ENCODE data around the gene CRADD.
"Not testable (repeated sequence)": the region's sequence is repeated elsewhere in the genome, so short reads cannot be mapped to it uniquely, and the experiment has no call there.

The CRADD gene

GRCh38 chr12:93708952-93709351 lies 31.8 kb downstream of the CRADD start:
- no peak for DNase-seq

- no peak for DNase-seq
Observed at GRCh38 chr12:93709386-93709785, 32.2 kb downstream of the CRADD start.

GRCh38 chr12:93710574-93710926 lies 33.4 kb downstream of the CRADD start:
- no peak for DNase-seq

GRCh38 chr12:93711502-93711901 lies 34.3 kb downstream of the CRADD start:
- DNase-seq, result not testable (repeated sequence)

- no peak for DNase-seq
Observed at GRCh38 chr12:93712200-93712599, 35.0 kb downstream of the CRADD start.

GRCh38 chr12:93713060-93713459 lies 35.9 kb downstream of the CRADD start:
- DNase-seq, result no peak

- no peak for DNase-seq
Observed at GRCh38 chr12:93713800-93714199, 36.6 kb downstream of the CRADD start.

- DNase-seq, result no peak
Observed at GRCh38 chr12:93714382-93714781, 37.2 kb downstream of the CRADD start.

GRCh38 chr12:93719710-93720109 lies 42.5 kb downstream of the CRADD start:
- DNase-seq, result no peak

GRCh38 chr12:93720559-93720958 lies 43.4 kb downstream of the CRADD start:
- DNase-seq, result no peak

- no peak for DNase-seq
Observed at GRCh38 chr12:93722179-93722578, 45.0 kb downstream of the CRADD start.

- no peak for DNase-seq
Observed at GRCh38 chr12:93722835-93723567, 45.8 kb downstream of the CRADD start.

GRCh38 chr12:93723568-93723930 lies 46.4 kb downstream of the CRADD start:
- no peak for DNase-seq

GRCh38 chr12:93725531-93725930 lies 48.4 kb downstream of the CRADD start:
- DNase-seq, result no peak

- no peak for DNase-seq
Observed at GRCh38 chr12:93727195-93727811, 50.1 kb downstream of the CRADD start.

- no peak for DNase-seq
Observed at GRCh38 chr12:93727911-93728310, 50.7 kb downstream of the CRADD start.

GRCh38 chr12:93729934-93730333 lies 52.8 kb downstream of the CRADD start:
- DNase-seq, result no peak

GRCh38 chr12:93733358-93733757 lies 56.2 kb downstream of the CRADD start:
- no peak for DNase-seq

- no peak for DNase-seq
Observed at GRCh38 chr12:93733928-93734327, 56.8 kb downstream of the CRADD start.

- no peak for DNase-seq
Observed at GRCh38 chr12:93734784-93735183, 57.6 kb downstream of the CRADD start.

GRCh38 chr12:93736640-93737178 lies 59.5 kb downstream of the CRADD start:
- DNase-seq, result no peak

- no peak for DNase-seq
Observed at GRCh38 chr12:93737457-93738198, 60.5 kb downstream of the CRADD start.

- DNase-seq, result no peak
Observed at GRCh38 chr12:93738199-93739058, 61.3 kb downstream of the CRADD start.
